H9 (cell line): ENCODE results near the gene RALGAPA1. TPM values are rescaled to one million over a fixed set of nuclear protein-coding genes. Genes with fewer than 3 reads are reported as not detected.
A peak's percentile ranks its signal among the peaks of the same experiment; 100 is the strongest.

Experiments used
- DNase-seq: peaks from one replicate; pipeline ENCODE4 v3.0.0-alpha.2; 2017
- H2AFZ ChIP-seq: one replicate; pipeline ENCODE4 v1.6.1; 2013; ENCODE audit warnings: mild to moderate bottlenecking, low read length, control low read depth, moderate library complexity
- H2AK5ac ChIP-seq: 2 replicates; pipeline ENCODE4 v1.6.1; 2013; ENCODE audit warnings: low read length, control low read depth, mixed read lengths; ENCODE audit not compliant: insufficient read length
- H2BK120ac ChIP-seq: one replicate; pipeline ENCODE4 v1.6.1; 2013; ENCODE audit warnings: low read depth, mild to moderate bottlenecking, low read length, control low read depth, inconsistent platforms; ENCODE audit not compliant: poor library complexity, severe bottlenecking
- H2BK12ac ChIP-seq: 2 replicates; pipeline ENCODE4 v1.6.1; 2013; ENCODE audit warnings: low read length, control low read depth, mixed read lengths, low read depth; ENCODE audit not compliant: insufficient read length
- H2BK15ac ChIP-seq: 2 replicates; pipeline ENCODE4 v1.6.1; 2013; ENCODE audit warnings: low read depth, low read length, control low read depth
- H2BK20ac ChIP-seq: one replicate; pipeline ENCODE4 v1.6.1; 2013; ENCODE audit warnings: low read depth, mild to moderate bottlenecking, low read length, control low read depth, inconsistent platforms; ENCODE audit not compliant: poor library complexity, severe bottlenecking
- H2BK5ac ChIP-seq: 2 replicates; pipeline ENCODE4 v1.6.1; 2013; ENCODE audit warnings: low read length, control low read depth, mixed read lengths; ENCODE audit not compliant: insufficient read length
- H3K14ac ChIP-seq: 2 replicates; pipeline ENCODE4 v1.6.1; 2013; ENCODE audit warnings: low read length, control low read depth; ENCODE audit not compliant: insufficient read depth
- H3K18ac ChIP-seq: 2 replicates; pipeline ENCODE4 v1.6.1; 2013; ENCODE audit warnings: low read depth, mild to moderate bottlenecking, mixed read lengths, low read length, control low read depth; ENCODE audit not compliant: insufficient read length
- H3K23ac ChIP-seq: 2 replicates; pipeline ENCODE4 v1.6.1; 2013; ENCODE audit warnings: low read length, control low read depth, mixed read lengths, low read depth; ENCODE audit not compliant: insufficient read length
- H3K23me2 ChIP-seq: 2 replicates; pipeline ENCODE4 v1.6.1; 2013; ENCODE audit warnings: low read depth, mild to moderate bottlenecking, mixed read lengths, low read length, control low read depth; ENCODE audit not compliant: insufficient read length, poor library complexity, severe bottlenecking
- H3K27ac ChIP-seq: 2 replicates; pipeline ENCODE4 v1.5.1; 2013; ENCODE audit warnings: low read length, control low read depth, mixed read lengths, low read depth; ENCODE audit not compliant: insufficient read length
- H3K27me3 ChIP-seq: 2 replicates; pipeline ENCODE4 v1.6.1; 2013; ENCODE audit warnings: low read length, control low read depth, inconsistent platforms; ENCODE audit not compliant: insufficient read depth
- H3K4ac ChIP-seq: 2 replicates; pipeline ENCODE4 v1.6.1; 2013; ENCODE audit warnings: low read depth, mild to moderate bottlenecking, control low read depth, inconsistent platforms, low read length, moderate library complexity
- H3K4me1 ChIP-seq: 2 replicates; pipeline ENCODE4 v1.6.1; 2013; ENCODE audit warnings: low read length, control low read depth, inconsistent platforms; ENCODE audit not compliant: insufficient read depth
- H3K4me2 ChIP-seq: 2 replicates; pipeline ENCODE4 v1.6.1; 2013; ENCODE audit warnings: low read length, control low read depth, mixed read lengths; ENCODE audit not compliant: insufficient read length, insufficient read depth
- H3K56ac ChIP-seq: 2 replicates; pipeline ENCODE4 v1.6.1; 2013; ENCODE audit warnings: low read depth, mild to moderate bottlenecking, mixed read lengths, low read length, control low read depth; ENCODE audit not compliant: insufficient read length
- H3K79me1 ChIP-seq: 2 replicates; pipeline ENCODE4 v1.6.1; 2013; ENCODE audit warnings: low read depth, mild to moderate bottlenecking, moderate library complexity, low read length, control low read depth, inconsistent platforms; ENCODE audit not compliant: insufficient read depth, poor library complexity, severe bottlenecking
- H3K79me2 ChIP-seq: 2 replicates; pipeline ENCODE4 v1.6.1; 2013; ENCODE audit warnings: low read length, control low read depth, inconsistent platforms; ENCODE audit not compliant: insufficient read depth
- H3K9ac ChIP-seq: 2 replicates; pipeline ENCODE4 v1.6.1; 2013; ENCODE audit warnings: low read length, control low read depth, mixed read lengths; ENCODE audit not compliant: insufficient read length; ENCODE audit errors: extremely low read depth
- H3K9me3 ChIP-seq: one replicate; pipeline ENCODE4 v1.6.1; 2013; ENCODE audit warnings: low read depth, low read length, inconsistent platforms; ENCODE audit not compliant: control insufficient read depth
- H3T11ph ChIP-seq: one replicate; pipeline ENCODE4 v1.6.1; 2013; ENCODE audit warnings: mild to moderate bottlenecking, low read length, control low read depth, inconsistent platforms
- H4K20me1 ChIP-seq: one replicate; pipeline ENCODE4 v1.6.1; 2013; ENCODE audit not compliant: control insufficient read depth, insufficient read length, insufficient read depth
- H4K5ac ChIP-seq: 2 replicates; pipeline ENCODE4 v1.6.1; 2013; ENCODE audit warnings: low read depth, mild to moderate bottlenecking, mixed read lengths, low read length, control low read depth; ENCODE audit not compliant: insufficient read length
- H4K8ac ChIP-seq: replicated peaks from 2 replicates; pipeline ENCODE4 v1.6.1; 2013; ENCODE audit warnings: low read length, control low read depth, mixed read lengths, low read depth; ENCODE audit not compliant: insufficient read length
- H4K91ac ChIP-seq: 2 replicates; pipeline ENCODE4 v1.6.1; 2013; ENCODE audit warnings: low read depth, mild to moderate bottlenecking, moderate library complexity, mixed read lengths, low read length, control low read depth; ENCODE audit not compliant: insufficient read length
- H3K27ac Mint-ChIP-seq, 3 experiments: 2 replicates in 2 of 3; 3 replicates in 1 of 3; pipeline ENCODE4 v1.8.0; 2020 to 2021; ENCODE audit warnings: mixed read lengths in 3 of 3, mild to moderate bottlenecking in 1 of 3, moderate library complexity in 1 of 3
- H3K27me3 Mint-ChIP-seq: 2 replicates; pipeline ENCODE4 v1.8.0; 2021; ENCODE audit warnings: low read depth, mild to moderate bottlenecking, moderate library complexity, mixed read lengths
- H3K36me3 Mint-ChIP-seq, 3 experiments: 2 replicates in 2 of 3; 3 replicates in 1 of 3; pipeline ENCODE4 v1.8.0; 2020 to 2021; ENCODE audit warnings: low read depth in 3 of 3, mixed read lengths in 3 of 3; ENCODE audit not compliant: insufficient read depth in 1 of 3
- H3K4me1 Mint-ChIP-seq, 2 experiments: 2 replicates each; pipeline ENCODE4 v1.8.0; 2020; ENCODE audit warnings: mixed read lengths in 2 of 2
- H3K4me3 Mint-ChIP-seq, 2 experiments: 2 replicates in 1 of 2; 3 replicates in 1 of 2; pipeline ENCODE4 v1.8.0; 2020 to 2021; ENCODE audit warnings: mild to moderate bottlenecking in 2 of 2, mixed read lengths in 2 of 2, moderate library complexity in 1 of 2
- H3K9me3 Mint-ChIP-seq, 2 experiments: 2 replicates in 1 of 2; 3 replicates in 1 of 2; pipeline ENCODE4 v1.8.0; 2020; ENCODE audit warnings: mild to moderate bottlenecking in 2 of 2, mixed read lengths in 2 of 2, moderate library complexity in 1 of 2
- CTCF ChIP-seq: fragments of 200-600 bp; sonication (generic); conservative IDR thresholded peaks from 3 replicates; pipeline ENCODE4 v1.8.0; 2021; ENCODE audit warnings: antibody characterized with exemption, mild to moderate bottlenecking
- WGBS: extraction: QIAGEN DNeasy Blood & Tissue Kit; methylation state at CpG from one replicate; pipeline ENCODE4 v1.1.7; 2013; ENCODE audit warnings: missing lambda C conversion rate, low lambda C conversion rate, mixed read lengths; ENCODE audit not compliant: insufficient read length; ENCODE audit errors: extremely low coverage; 5-methylcytosine and 5-hydroxymethylcytosine counted together
- total RNA-seq: library from RNA; stranded (reverse); gene quantifications from 2 replicates; pipeline ENCODE4 v1.2.1, GENCODE V29; 2021

The RALGAPA1 gene
- total RNA-seq, 1 experiment from 2014 or later = 29.8 TPM

- H2AFZ ChIP-seq = no peak overlapping the region
- no peak overlapping the region for H3K18ac ChIP-seq
- no peak overlapping the region for H2BK5ac ChIP-seq
- no peaks in the 10 kb centered on the region for H3K23me2 ChIP-seq
- no peak overlapping the region for H3K27ac ChIP-seq
- H3K27ac Mint-ChIP-seq = 0 out of 7 replicates have a peak overlapping the region, but pooled peaks of 1 of the 3 experiments have one; percentile 72
- H3K9me3 ChIP-seq = no peaks in the 10 kb centered on the region
- H3K79me1 ChIP-seq = no peaks in the 10 kb centered on the region
- no peak overlapping the region for H3K4ac ChIP-seq
- WGBS = no CpG with 5 or more reads among the region's 2 CpGs
- H2BK12ac ChIP-seq = no peak overlapping the region
- H3K14ac ChIP-seq = no peak overlapping the region
- no peak overlapping the region for H4K8ac ChIP-seq
- H3K4me1 ChIP-seq = no peaks in the 10 kb centered on the region
- H3K23ac ChIP-seq = no peak overlapping the region
- no peak overlapping the region for H2BK20ac ChIP-seq
- H4K91ac ChIP-seq = no peak overlapping the region
- H3K4me1 Mint-ChIP-seq = peaks cover 11 to 12% of the 10 kb centered on the region in 2 experiments
- no peak overlapping the region for H3T11ph ChIP-seq
- no peak for TF ChIP-seq CTCF
- H3K79me2 ChIP-seq = no peaks in the 10 kb centered on the region
- no peak overlapping the region for H3K4me3 Mint-ChIP-seq
- no peak overlapping the region for H3K4me2 ChIP-seq
- no peak overlapping the region for H3K9ac ChIP-seq
- no peak overlapping the region for H2BK120ac ChIP-seq
- H3K27me3 ChIP-seq = no peaks in the 10 kb centered on the region
- no peak overlapping the region for H3K56ac ChIP-seq
- H3K27me3 Mint-ChIP-seq = no peaks in the 10 kb centered on the region
- H2BK15ac ChIP-seq = no peak overlapping the region
- no peaks in the 10 kb centered on the region for H4K20me1 ChIP-seq
- H3K9me3 Mint-ChIP-seq = no peaks in the 10 kb centered on the region
- H3K36me3 Mint-ChIP-seq = no peaks in the 10 kb centered on the region
- no peak for DNase-seq
- no peak overlapping the region for H4K5ac ChIP-seq
- H2AK5ac ChIP-seq = no peak overlapping the region
Observed at GRCh38 chr14:35631071-35631805, 177.9 kb downstream of the RALGAPA1 start.
